AG04449 (cell line): ENCODE data around the gene PDRG1.
A peak's percentile ranks its signal among the peaks of the same experiment; 100 is the strongest.

Experiments used
- CTCF ChIA-PET: fragments of 350-600 bp; formaldehyde crosslinking; extraction: SDS; loops from one replicate; lab custom pipeline; 2021; ENCODE audit warnings: antibody characterized with exemption; lab: Yijun Ruan, JAX
- POLR2A ChIA-PET: fragments of 400-600, 350-600 bp; formaldehyde crosslinking; extraction: SDS; loops from one replicate; lab custom pipeline; 2020; ENCODE audit warnings: antibody characterized with exemption, inconsistent platforms; lab: Yijun Ruan, JAX
- DNase-seq: peaks from one replicate; pipeline ENCODE4 v3.0.0-alpha.2; 2010; ENCODE audit warnings: low read depth, low spot score
- H3K4me3 ChIP-seq: 2 replicates; pipeline ENCODE4 v1.5.1; 2011; ENCODE audit warnings: low read depth, mild to moderate bottlenecking, control low read depth, low read length
- TF ChIP-seq, protein P1 (sequence below): IDR thresholded peaks from one replicate; pipeline ENCODE4 v1.5.1; 2011; ENCODE audit warnings: mild to moderate bottlenecking, moderate library complexity, low read length, control low read depth, inconsistent platforms; ENCODE audit not compliant: insufficient read depth; ENCODE audit errors: missing control alignments

The PDRG1 gene

GRCh38 chr20:31897541-31897940 is 54.3 kb downstream of the PDRG1 start:
- H3K4me3 ChIP-seq: no peak overlapping the region
- no peak for DNase-seq
- TF ChIP-seq, protein P1, sequence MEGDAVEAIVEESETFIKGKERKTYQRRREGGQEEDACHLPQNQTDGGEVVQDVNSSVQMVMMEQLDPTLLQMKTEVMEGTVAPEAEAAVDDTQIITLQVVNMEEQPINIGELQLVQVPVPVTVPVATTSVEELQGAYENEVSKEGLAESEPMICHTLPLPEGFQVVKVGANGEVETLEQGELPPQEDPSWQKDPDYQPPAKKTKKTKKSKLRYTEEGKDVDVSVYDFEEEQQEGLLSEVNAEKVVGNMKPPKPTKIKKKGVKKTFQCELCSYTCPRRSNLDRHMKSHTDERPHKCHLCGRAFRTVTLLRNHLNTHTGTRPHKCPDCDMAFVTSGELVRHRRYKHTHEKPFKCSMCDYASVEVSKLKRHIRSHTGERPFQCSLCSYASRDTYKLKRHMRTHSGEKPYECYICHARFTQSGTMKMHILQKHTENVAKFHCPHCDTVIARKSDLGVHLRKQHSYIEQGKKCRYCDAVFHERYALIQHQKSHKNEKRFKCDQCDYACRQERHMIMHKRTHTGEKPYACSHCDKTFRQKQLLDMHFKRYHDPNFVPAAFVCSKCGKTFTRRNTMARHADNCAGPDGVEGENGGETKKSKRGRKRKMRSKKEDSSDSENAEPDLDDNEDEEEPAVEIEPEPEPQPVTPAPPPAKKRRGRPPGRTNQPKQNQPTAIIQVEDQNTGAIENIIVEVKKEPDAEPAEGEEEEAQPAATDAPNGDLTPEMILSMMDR: no peak
- ChIA-PET POLR2A (no interaction called here), CTCF (no interaction called here)

GRCh38 chr20:31896049-31896448 is 55.8 kb downstream of the PDRG1 start:
- POLR2A ChIA-PET: no interaction called here
- DNase-seq: no peak
- no peak overlapping the region for H3K4me3 ChIP-seq
- CTCF ChIA-PET: interaction anchor here (2.2 kb wide), 1 partner anchor 56 kb away, joined by 7 read pairs; the partner anchor contains the start of gene PDRG1
- TF ChIP-seq, protein P1: no peak

GRCh38 chr20:31894980-31895675 is 56.7 kb downstream of the PDRG1 start:
- DNase-seq: peak; percentile 24
- CTCF ChIA-PET: interaction anchor here (2.2 kb wide), 1 partner anchor 57 kb away, joined by 7 read pairs; the partner anchor contains the start of gene PDRG1

More at GRCh38 chr20:31894980-31895675, 56.7 kb downstream of the PDRG1 start:
- TF ChIP-seq, protein P1: no peak
- POLR2A ChIA-PET: no interaction called here
- H3K4me3 ChIP-seq: no peak overlapping the region
